Ectodermal cell (in vitro differentiated cells): ENCODE data around the gene NNT.
"Not testable (repeated sequence)": the region's sequence is repeated elsewhere in the genome, so short reads cannot be mapped to it uniquely, and the experiment has no call there.

ENCODE experiments used
- H3K27ac ChIP-seq: 2 replicates; pipeline ENCODE4 v1.7.0; 2013; ENCODE audit warnings: mild to moderate bottlenecking, low read depth, low read length; ENCODE audit not compliant: insufficient read depth, poor library complexity, severe bottlenecking
- H3K27me3 ChIP-seq: 2 replicates; pipeline ENCODE4 v1.7.0; 2013; ENCODE audit warnings: mild to moderate bottlenecking, low read length; ENCODE audit not compliant: insufficient read depth, control insufficient read depth, poor library complexity, severe bottlenecking
- H3K36me3 ChIP-seq: one replicate; pipeline ENCODE4 v1.7.0; 2013; ENCODE audit warnings: low read length; ENCODE audit not compliant: control insufficient read depth, insufficient read depth
- H3K4me1 ChIP-seq: one replicate; pipeline ENCODE4 v1.7.0; 2013; ENCODE audit warnings: low read length; ENCODE audit not compliant: control insufficient read depth, insufficient read depth
- H3K4me3 ChIP-seq: 2 replicates; pipeline ENCODE4 v1.7.0; 2013; ENCODE audit warnings: low read depth, low read length, control low read depth; ENCODE audit not compliant: insufficient read depth
- H3K9me3 ChIP-seq: 2 replicates; pipeline ENCODE4 v1.7.0; 2013; ENCODE audit warnings: mild to moderate bottlenecking, low read length, moderate library complexity; ENCODE audit not compliant: control insufficient read depth
- WGBS, 2 experiments: methylation state at CpG; one replicate each; pipeline ENCODE4 v1.1.7; 2013; ENCODE audit warnings: missing lambda C conversion rate in 2 of 2; 5-methylcytosine and 5-hydroxymethylcytosine counted together

Gene NNT

DNA sequence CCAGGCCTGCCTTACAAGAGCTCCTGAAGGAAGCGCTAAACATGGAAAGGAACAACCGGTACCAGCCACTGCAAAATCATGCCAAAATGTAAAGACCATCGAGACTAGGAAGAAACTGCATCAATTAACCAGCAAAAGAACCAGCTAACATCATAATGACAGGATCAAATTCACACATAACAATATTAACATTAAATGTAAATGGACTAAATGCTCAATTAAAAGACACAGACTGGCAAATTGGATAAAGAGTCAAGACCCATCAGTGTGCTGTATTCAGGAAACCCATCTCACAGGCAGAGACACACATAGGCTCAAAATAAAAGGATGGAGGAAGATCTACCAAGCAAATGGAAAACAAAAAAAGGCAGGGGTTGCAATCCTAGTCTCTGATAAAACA lies 116.8 kb downstream of the NNT start:
- 92% methylated on average over 2 of the region's 3 CpGs; no CpG with 5 or more reads in 1 of the 2 experiments for WGBS, 2 experiments
- H3K36me3 ChIP-seq, H3K27me3 ChIP-seq, H3K4me3 ChIP-seq, H3K4me1 ChIP-seq, H3K9me3 ChIP-seq, H3K27ac ChIP-seq: not testable (repeated sequence)

DNA sequence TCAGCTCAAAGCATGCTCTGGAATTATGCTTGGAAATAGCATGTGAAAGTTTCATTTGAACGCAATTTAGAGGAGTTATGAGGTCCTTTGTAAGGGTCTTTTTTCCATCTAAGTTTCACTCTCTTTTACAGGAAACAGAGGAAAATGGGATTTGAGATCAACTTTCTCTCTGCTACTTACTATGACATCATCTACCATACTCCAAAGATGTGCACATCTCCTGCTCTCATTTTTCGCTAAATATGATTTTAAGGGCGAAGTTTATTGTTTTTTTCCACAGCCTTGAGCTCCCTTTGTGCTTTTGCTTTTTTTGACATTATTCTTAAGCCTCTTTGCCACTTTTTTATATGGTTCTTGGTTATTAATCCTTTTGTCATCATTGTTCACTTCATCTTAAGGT lies 125.6 kb downstream of the NNT start:
- Histone ChIP-seq H3K4me1 (no peaks in the 10 kb centered on the region), H3K36me3 (no peaks in the 10 kb centered on the region), H3K9me3 (no peaks in the 10 kb centered on the region), H3K27ac (no peak overlapping the region), H3K4me3 (no peak overlapping the region), H3K27me3 (no peaks in the 10 kb centered on the region)
- 90 to 93% methylated on average over 3 of the region's 3 CpGs for WGBS, 2 experiments

DNA sequence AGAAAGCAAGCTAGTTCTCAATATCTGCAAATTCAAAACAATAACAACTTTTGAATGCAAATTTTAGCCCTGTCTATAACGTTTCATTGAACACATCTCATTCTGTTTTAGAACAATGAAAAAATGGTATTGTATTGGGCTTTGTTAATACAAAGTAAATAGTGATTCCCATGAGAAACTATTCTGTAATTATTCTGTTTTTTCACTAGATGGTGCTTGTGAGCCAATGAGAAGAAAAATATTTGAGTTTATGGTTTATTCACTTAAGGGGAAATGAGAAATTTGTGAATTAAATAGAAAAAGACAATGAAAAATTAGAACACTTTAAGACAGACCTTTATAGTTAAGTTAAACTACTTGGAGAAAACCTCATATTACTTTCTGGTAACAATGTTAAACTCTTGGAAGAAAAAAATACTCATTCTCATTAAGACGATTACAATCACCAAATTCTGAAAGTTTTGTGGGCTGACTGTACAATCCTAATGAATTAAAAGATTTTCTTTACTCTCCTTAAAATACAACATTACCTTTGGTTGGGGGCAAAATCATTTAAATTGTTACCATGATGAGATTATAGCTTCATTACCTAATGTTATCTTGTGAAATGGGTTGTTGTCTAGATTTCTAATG lies 127.0 kb downstream of the NNT start:
- Histone ChIP-seq H3K27ac (no peak overlapping the region), H3K36me3 (no peaks in the 10 kb centered on the region), H3K9me3 (no peaks in the 10 kb centered on the region), H3K4me1 (no peaks in the 10 kb centered on the region), H3K4me3 (no peak overlapping the region), H3K27me3 (no peaks in the 10 kb centered on the region)
- 45% methylated on average over 2 of the region's 2 CpGs; no CpG with 5 or more reads in 1 of the 2 experiments for WGBS, 2 experiments

DNA sequence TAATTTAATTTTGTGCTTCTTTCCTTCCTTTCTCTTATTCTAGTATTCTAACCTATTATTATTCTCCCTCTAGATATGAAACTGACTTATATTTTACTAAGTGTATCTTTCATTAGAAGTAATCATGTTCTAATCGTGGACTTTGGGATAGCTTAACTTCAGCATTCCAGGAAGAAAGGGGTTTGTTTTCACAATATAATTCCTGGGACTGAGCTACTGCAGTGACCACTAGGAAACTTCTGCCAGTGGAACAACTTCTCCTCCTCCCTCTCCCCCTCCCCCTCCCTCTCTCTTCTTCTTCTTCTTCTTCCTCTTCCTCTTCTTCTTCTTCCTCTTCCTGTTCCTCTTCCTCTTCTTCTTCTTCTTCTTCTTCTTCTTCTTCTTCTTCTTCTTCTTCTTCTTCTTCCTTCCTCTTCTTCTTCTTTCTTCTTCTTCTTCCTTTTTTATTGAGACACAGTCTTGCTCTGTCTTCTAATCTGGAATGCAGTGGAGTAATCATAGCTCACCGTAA lies 127.9 kb downstream of the NNT start:
- 91 to 100% methylated on average over 2 of the region's 2 CpGs for WGBS, 2 experiments
- Histone ChIP-seq H3K4me1 (no peaks in the 10 kb centered on the region), H3K36me3 (no peaks in the 10 kb centered on the region), H3K4me3 (no peak overlapping the region), H3K9me3 (no peaks in the 10 kb centered on the region), H3K27ac (no peak overlapping the region), H3K27me3 (no peaks in the 10 kb centered on the region)

DNA sequence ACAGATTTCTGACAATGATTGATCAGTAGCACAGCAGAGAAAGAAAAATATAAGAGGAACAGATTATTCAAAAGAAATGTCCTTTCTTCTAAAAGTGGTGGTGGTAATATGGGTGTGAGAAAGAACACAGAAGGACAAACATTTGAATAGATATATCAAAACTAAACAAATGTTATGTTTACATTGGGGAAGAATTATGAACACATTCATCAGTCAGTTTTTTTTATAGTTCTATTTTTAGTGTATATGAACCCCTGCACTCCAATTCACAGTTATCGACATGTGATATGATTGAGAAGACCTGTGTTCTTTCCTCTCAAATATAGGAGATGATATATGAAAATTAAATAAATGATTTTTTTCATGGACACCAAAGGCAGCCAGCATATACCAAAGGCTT lies 128.6 kb downstream of the NNT start:
- Histone ChIP-seq H3K36me3 (no peaks in the 10 kb centered on the region), H3K4me1 (no peaks in the 10 kb centered on the region), H3K27me3 (no peaks in the 10 kb centered on the region), H3K9me3 (no peaks in the 10 kb centered on the region), H3K27ac (no peak overlapping the region), H3K4me3 (no peak overlapping the region)
- 100% methylated on average over 1 of the region's 1 CpG; no CpG with 5 or more reads in 1 of the 2 experiments for WGBS, 2 experiments

DNA sequence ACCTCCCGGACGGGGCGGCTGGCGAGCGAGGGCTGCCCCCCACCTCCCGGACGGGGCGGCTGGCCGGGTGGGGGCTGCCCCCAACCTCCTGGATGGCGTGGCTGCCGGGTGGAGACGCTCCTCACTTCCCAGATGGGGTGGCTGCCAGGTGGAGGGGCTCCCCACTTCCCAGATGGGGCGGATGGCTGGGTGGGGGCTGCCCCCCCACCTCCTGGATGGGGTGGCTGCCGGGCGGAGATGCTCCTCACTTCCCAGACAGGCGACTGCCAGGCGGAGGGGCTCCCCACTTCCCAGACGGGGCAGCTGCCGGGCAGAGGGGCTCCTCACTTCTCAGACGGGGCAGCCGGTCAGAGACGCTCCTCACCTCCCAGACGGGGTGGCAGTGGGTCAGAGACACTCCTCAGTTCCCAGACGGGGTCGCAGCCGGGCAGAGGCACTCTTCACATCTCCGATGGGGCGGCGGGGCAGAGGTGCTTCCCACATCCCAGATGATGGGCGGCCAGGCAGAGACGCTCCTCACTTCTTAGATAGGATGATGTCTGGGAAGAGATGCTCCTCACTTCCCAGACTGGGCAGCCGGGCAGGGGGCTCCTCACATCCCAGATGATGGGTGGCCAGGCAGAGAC lies 143.1 kb downstream of the NNT start:
- 95 to 97% methylated on average over 32 of the region's 32 CpGs for WGBS, 2 experiments
- H3K27me3 ChIP-seq, H3K36me3 ChIP-seq, H3K27ac ChIP-seq, H3K4me1 ChIP-seq, H3K9me3 ChIP-seq, H3K4me3 ChIP-seq: not testable (repeated sequence)

DNA sequence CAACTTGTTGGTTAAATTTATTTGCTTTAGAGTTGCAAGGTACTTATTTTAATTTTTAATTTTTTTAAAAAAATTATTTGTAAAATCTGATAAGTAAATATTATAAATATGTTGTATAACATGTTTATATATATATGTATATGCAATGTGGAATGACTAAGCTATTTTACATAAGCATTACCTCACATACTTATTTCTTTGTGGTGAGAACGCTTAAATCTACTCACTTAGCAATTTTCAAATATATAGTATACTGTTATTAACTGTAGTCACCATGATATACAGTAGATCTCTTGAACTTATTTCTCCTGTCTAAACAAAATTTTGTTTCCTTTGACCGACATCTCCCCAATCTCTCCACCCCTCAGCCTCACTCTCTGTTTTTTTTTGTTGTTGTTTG lies 147.8 kb downstream of the NNT start:
- Histone ChIP-seq H3K4me3 (no peak overlapping the region), H3K9me3 (no peaks in the 10 kb centered on the region), H3K36me3 (no peaks in the 10 kb centered on the region), H3K27ac (no peak overlapping the region), H3K27me3 (no peaks in the 10 kb centered on the region), H3K4me1 (no peaks in the 10 kb centered on the region)
- WGBS, 2 experiments: 90% methylated on average over 1 of the region's 2 CpGs; no CpG with 5 or more reads in 1 of the 2 experiments

DNA sequence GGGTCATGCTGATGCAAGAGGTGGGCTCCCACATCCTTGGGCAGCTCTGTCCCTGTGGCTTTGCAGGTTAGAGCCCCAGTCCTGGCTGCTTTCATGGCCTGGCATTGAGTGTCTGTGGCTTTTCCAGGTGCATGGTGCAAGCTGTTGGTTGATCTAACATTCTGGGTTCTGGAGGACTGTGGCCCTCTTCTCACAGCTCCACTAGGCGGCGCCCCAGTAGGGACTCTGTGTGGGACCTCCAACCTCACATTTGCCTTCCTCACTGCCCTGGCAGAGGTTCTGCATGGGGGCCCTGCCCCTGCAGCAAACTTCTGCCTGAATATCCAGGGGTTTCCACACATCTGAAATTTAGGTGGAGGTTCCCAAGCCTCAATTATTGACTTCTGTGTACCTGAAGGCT lies 150.1 kb downstream of the NNT start:
- WGBS, 2 experiments: 86 to 93% methylated on average over 2 of the region's 2 CpGs
- Histone ChIP-seq H3K27me3 (no peaks in the 10 kb centered on the region), H3K9me3 (no peaks in the 10 kb centered on the region), H3K4me3 (no peak overlapping the region), H3K36me3 (no peaks in the 10 kb centered on the region), H3K27ac (no peak overlapping the region), H3K4me1 (no peaks in the 10 kb centered on the region)
